Astrocyte (in vitro differentiated cells and primary cell): Measurements from ENCODE around the gene NUSAP1.

ENCODE experiments used
- CTCF ChIP-seq: IDR thresholded peaks from 2 replicates; pipeline ENCODE4 v1.5.1; 2011; ENCODE audit warnings: low read depth, mild to moderate bottlenecking, inconsistent platforms, low read length, moderate library complexity; ENCODE audit not compliant: insufficient read depth
- EZH2 ChIP-seq: IDR thresholded peaks from 2 replicates; pipeline ENCODE4 v1.6.1; 2012; ENCODE audit warnings: mild to moderate bottlenecking, low read length, inconsistent platforms; ENCODE audit not compliant: insufficient read depth

- TF ChIP-seq CTCF (no peak), EZH2 (no peak)
These were observed 83.6 kb downstream of the NUSAP1 start for GRCh38 chr15:41416128-41416741.
